ENCODE data around the gene TICAM2.

DNA sequence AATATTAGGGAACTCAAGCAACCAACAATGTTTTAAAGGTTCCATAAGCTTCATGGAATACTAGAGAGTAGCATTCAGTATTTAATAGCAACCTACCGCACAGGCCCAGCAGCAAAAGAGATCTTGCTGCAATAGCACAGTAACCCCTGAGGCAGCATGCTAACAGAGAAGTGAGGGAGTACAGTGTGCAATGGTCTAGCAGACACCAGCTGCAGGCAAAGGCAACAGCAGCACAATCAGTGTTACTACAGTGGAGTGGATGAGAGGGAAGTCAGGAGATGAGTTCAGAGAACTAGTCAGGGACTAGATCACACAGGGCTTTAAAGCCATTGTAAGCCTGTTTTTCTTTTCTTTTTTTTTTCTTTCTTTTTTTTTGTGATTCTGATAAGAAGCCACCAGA lies 2.8 kb downstream of the TICAM2 start:
- TF ChIP-seq, protein P1, sequence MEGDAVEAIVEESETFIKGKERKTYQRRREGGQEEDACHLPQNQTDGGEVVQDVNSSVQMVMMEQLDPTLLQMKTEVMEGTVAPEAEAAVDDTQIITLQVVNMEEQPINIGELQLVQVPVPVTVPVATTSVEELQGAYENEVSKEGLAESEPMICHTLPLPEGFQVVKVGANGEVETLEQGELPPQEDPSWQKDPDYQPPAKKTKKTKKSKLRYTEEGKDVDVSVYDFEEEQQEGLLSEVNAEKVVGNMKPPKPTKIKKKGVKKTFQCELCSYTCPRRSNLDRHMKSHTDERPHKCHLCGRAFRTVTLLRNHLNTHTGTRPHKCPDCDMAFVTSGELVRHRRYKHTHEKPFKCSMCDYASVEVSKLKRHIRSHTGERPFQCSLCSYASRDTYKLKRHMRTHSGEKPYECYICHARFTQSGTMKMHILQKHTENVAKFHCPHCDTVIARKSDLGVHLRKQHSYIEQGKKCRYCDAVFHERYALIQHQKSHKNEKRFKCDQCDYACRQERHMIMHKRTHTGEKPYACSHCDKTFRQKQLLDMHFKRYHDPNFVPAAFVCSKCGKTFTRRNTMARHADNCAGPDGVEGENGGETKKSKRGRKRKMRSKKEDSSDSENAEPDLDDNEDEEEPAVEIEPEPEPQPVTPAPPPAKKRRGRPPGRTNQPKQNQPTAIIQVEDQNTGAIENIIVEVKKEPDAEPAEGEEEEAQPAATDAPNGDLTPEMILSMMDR (optimal IDR thresholded peaks at IDR 0.05 in 1 of 3, IDR thresholded peaks at IDR 0.05 in 1 of 3, conservative IDR thresholded peaks at IDR 0.05 in 1 of 3; ENCODE audit: extremely low read depth in 1 of 3, insufficient read depth in 2 of 3, low read length in 3 of 3) = no peak
- TF ChIP-seq EZH2 (IDR thresholded peaks at IDR 0.05; ENCODE audit: low read length) = no peak

Data from keratinocyte (primary cell).